Upper lobe of right lung (tissue), 1 donor: Measurements from ENCODE around the gene ITPRIPL2. TPM values are rescaled to one million over a fixed set of nuclear protein-coding genes. Genes with fewer than 3 reads are reported as not detected.

Source experiments
- ATAC-seq: fragments of 200-7000 bp; cut with Tn5 transposase; one replicate; pipeline ENCODE4 v1.9.1; 2020; ENCODE audit warnings: mild to moderate bottlenecking, moderate library complexity
- DNase-seq: peaks from one replicate; pipeline ENCODE4 v3.0.0-alpha.2; 2020
- H3K27ac ChIP-seq: fragments of 200-600 bp; one replicate; pipeline ENCODE4 v1.8.0; 2022
- H3K27me3 ChIP-seq: fragments of 200-600 bp; one replicate; pipeline ENCODE4 v1.8.0; 2022; ENCODE audit warnings: mild to moderate bottlenecking
- H3K36me3 ChIP-seq: fragments of 200-600 bp; one replicate; pipeline ENCODE4 v1.8.0; 2022
- H3K4me1 ChIP-seq: fragments of 200-600 bp; one replicate; pipeline ENCODE4 v1.8.0; 2022
- H3K4me3 ChIP-seq: fragments of 200-600 bp; one replicate; pipeline ENCODE4 v1.8.0; 2022; ENCODE audit warnings: mild to moderate bottlenecking
- H3K9me3 ChIP-seq: fragments of 200-600 bp; one replicate; pipeline ENCODE4 v1.8.0; 2022
- intact Hi-C: fragments of 100-400 bp; cut with DNase I; formaldehyde crosslinking; loops from one replicate; pipeline ENCODE4 v1.11.0; 2022
- total RNA-seq: library from RNA; stranded (reverse); fragmentation: NEBNext Ultra II Directional; extraction: Animal tissue kit (Norgen Biotek cat#: 25700); gene quantifications from one replicate; pipeline ENCODE4 v1.2.1, GENCODE V29; 2021
- TF ChIP-seq, protein P1 (sequence below): fragments of 200-600 bp; IDR thresholded peaks from one replicate; pipeline ENCODE4 v1.8.0; 2022; ENCODE audit warnings: antibody characterized with exemption
- donor health status: DM: no; HTN: yes; CAD: no; lungs with severe emphysema.

Gene ITPRIPL2
- total RNA-seq, 1 donor from 2014 or later: 68.9 TPM

DNA sequence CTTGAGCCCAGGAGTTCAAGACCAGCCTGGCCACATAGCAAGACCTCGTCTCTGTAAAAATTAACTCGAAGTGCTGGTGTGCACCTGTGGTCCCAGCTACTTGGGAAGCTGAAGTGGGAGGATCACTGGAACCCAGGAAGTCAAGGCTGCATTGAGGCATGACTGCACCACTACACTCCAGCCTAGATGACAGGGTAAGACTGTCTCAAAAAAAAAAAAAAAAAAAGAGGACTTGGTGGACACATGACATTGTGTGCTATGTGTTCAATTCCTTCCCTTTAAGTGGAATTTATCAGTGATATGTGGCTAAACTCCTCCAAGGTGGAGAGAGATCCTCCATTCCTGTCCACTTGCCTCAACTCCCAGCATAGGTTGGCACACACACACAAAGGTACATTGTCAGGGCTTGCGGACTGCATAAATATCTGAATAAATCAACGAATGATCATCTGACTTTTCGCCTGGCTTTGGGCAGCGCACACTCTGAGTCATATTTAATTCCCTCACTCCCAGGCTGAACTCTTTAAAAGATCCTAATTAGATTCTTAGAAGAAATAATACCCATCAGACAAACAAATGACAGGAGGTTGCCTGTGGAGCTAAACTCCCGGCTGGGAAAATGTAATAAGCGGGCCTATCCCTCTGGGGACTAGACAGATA, 29.3 kb downstream of the ITPRIPL2 start:
- TF ChIP-seq, protein P1, sequence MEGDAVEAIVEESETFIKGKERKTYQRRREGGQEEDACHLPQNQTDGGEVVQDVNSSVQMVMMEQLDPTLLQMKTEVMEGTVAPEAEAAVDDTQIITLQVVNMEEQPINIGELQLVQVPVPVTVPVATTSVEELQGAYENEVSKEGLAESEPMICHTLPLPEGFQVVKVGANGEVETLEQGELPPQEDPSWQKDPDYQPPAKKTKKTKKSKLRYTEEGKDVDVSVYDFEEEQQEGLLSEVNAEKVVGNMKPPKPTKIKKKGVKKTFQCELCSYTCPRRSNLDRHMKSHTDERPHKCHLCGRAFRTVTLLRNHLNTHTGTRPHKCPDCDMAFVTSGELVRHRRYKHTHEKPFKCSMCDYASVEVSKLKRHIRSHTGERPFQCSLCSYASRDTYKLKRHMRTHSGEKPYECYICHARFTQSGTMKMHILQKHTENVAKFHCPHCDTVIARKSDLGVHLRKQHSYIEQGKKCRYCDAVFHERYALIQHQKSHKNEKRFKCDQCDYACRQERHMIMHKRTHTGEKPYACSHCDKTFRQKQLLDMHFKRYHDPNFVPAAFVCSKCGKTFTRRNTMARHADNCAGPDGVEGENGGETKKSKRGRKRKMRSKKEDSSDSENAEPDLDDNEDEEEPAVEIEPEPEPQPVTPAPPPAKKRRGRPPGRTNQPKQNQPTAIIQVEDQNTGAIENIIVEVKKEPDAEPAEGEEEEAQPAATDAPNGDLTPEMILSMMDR: no peak
- H3K27ac ChIP-seq: no peak overlapping the region
- DNase-seq (no peak), ATAC-seq (no peak)
- no peaks in the 10 kb centered on the region for H3K27me3 ChIP-seq
- peaks cover 20% of the 10 kb centered on the region for H3K4me1 ChIP-seq
- no peaks in the 10 kb centered on the region for H3K36me3 ChIP-seq
- no peak overlapping the region for H3K4me3 ChIP-seq
- H3K9me3 ChIP-seq: no peaks in the 10 kb centered on the region
- intact Hi-C loops: no loop called here

DNA sequence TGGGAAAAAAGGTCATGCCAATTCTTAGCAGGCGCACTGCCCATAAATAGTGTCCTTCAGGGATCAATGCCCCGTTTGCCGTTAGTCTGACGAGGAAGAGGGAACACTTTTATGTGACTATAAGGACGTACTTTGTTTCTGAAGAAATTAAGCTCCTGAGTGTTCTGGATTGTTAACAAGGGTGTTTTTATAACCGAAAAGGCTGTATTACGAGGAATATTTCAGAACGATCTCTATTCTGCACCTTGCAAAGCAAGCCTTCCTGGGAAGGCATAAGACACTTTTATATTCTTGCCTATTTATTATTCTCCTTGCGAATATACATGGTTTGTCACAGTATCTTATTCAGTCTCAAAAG, 29.8 kb downstream of the ITPRIPL2 start:
- no peak overlapping the region for H3K27ac ChIP-seq
- ATAC-seq (no peak), DNase-seq (no peak)
- intact Hi-C loops: no loop called here
- TF ChIP-seq, protein P1: no peak
- H3K36me3 ChIP-seq: no peaks in the 10 kb centered on the region
- H3K4me3 ChIP-seq: no peak overlapping the region
- no peaks in the 10 kb centered on the region for H3K27me3 ChIP-seq
- peaks cover 17% of the 10 kb centered on the region for H3K4me1 ChIP-seq
- H3K9me3 ChIP-seq: no peaks in the 10 kb centered on the region

DNA sequence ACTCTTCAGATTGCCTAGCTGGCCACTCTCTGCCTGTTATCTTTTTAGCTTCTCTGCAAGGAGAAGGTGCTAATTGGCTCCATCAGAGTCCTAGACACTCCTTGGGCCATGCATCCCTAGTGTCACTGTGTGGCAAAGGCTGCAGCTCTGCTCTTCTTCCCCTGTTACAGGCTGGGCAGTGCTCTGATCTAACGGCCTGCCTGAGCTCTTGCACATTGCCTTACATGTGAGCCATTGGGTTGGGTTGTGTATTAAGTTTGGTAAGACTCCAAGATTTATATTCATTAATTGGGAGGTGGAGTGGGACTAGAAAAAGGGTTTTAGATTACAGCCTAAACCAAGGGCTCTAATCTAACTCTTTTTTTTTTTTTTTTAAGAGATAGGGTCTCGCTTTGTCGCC, 31.2 kb downstream of the ITPRIPL2 start:
- DNase-seq (no peak), ATAC-seq (no peak)
- Histone ChIP-seq H3K36me3 (no peaks in the 10 kb centered on the region), H3K27me3 (no peaks in the 10 kb centered on the region), H3K4me3 (no peak overlapping the region), H3K4me1 (peaks cover 3% of the 10 kb centered on the region), H3K9me3 (no peaks in the 10 kb centered on the region), H3K27ac (no peak overlapping the region)
- TF ChIP-seq, protein P1: no peak
- intact Hi-C loops: no loop called here

DNA sequence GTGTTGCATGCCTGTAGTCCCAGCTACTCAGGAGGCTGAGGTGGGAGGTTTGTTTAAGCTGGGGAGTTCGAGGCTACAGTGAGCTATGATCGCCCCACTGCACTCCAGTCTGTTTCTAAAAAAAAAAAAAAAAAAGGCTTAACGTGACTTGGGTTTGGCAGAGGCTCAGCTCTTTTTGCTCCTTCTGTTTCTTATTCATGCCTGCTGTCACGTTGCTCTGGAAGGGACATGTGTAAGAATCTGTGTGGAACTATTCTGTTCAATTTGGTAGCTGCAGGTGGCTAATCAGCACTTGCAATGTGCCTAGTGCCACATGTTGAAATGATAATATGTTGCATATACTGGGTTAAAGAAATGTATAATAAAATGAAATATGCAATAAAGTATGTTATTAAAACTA, 33.4 kb downstream of the ITPRIPL2 start:
- Histone ChIP-seq H3K27me3 (no peaks in the 10 kb centered on the region), H3K9me3 (no peaks in the 10 kb centered on the region), H3K4me3 (no peak overlapping the region), H3K27ac (no peak overlapping the region), H3K4me1 (no peaks in the 10 kb centered on the region), H3K36me3 (no peaks in the 10 kb centered on the region)
- TF ChIP-seq, protein P1: no peak
- intact Hi-C loops: no loop called here
- ATAC-seq: no peak
- DNase-seq: no peak

DNA sequence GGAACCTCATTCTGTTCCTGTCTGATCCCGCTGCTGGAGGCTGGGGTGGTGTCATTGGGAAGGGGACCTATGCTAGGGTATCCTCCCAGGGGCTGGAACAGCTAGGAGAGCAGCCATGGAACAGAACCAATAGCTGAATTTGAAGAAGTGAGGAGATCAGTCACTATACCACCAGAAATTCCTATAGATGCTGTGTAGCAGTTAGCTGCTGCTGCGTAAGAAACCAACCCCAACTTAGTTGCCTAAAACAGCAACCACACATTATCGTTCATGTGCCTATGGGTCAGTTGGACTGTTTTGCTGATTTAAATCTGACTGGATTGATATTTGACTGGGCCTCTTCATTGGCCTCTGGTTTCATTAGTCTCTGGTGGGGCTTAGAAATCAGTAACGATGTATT, 33.9 kb downstream of the ITPRIPL2 start:
- DNase-seq (no peak), ATAC-seq (no peak)
- H3K4me3 ChIP-seq: no peak overlapping the region
- no peaks in the 10 kb centered on the region for H3K9me3 ChIP-seq
- H3K27ac ChIP-seq: no peak overlapping the region
- no peaks in the 10 kb centered on the region for H3K27me3 ChIP-seq
- TF ChIP-seq, protein P1: no peak
- no peaks in the 10 kb centered on the region for H3K4me1 ChIP-seq
- no peaks in the 10 kb centered on the region for H3K36me3 ChIP-seq
- intact Hi-C loops: no loop called here

DNA sequence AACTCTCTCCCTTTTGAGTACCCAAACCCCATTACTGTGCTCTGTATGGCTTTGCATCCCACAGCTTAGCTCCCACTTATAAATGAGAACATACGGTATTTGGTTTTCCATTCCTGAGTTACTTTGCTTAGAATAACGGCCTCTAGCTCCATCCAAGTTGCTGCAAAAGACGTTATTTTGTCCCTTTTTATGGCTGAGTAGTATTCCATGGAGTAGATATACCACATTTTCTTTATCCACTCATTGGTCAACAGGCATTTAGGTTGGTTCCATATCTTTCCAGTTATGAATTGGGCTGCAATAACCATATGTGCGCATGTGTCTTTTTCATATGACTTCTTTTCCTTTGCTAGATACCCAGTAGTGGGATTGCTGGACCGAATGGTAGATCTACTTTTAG, 34.4 kb downstream of the ITPRIPL2 start:
- Histone ChIP-seq H3K27me3 (no peaks in the 10 kb centered on the region), H3K27ac (no peak overlapping the region), H3K4me1 (no peaks in the 10 kb centered on the region), H3K36me3 (no peaks in the 10 kb centered on the region), H3K9me3 (no peaks in the 10 kb centered on the region), H3K4me3 (no peak overlapping the region)
- intact Hi-C loops: no loop called here
- DNase-seq (no peak), ATAC-seq (no peak)
- TF ChIP-seq, protein P1: no peak
